SU-DHL-6 (cell line): Measurements from ENCODE around the gene HORMAD2.

Source experiments
- H2AFZ ChIP-seq: fragments of 200-600 bp; sonication (generic); 2 replicates; pipeline ENCODE4 v1.6.1; 2014; ENCODE audit warnings: low read depth, mild to moderate bottlenecking, moderate library complexity, mixed read lengths, antibody characterized with exemption, low read length; ENCODE audit not compliant: severe bottlenecking
- H3F3A ChIP-seq: fragments of 200-600 bp; shearing (Covaris generic); 2 replicates; pipeline ENCODE4 v1.6.0; 2016; ENCODE audit warnings: antibody characterized with exemption, mild to moderate bottlenecking; ENCODE audit not compliant: insufficient read depth
- H3K27ac ChIP-seq: fragments of 200-600 bp; sonication (generic); 2 replicates; pipeline ENCODE4 v1.5.1; 2016; ENCODE audit warnings: low read depth, mild to moderate bottlenecking, low read length, moderate library complexity, mixed read lengths
- H3K27me3 ChIP-seq: fragments of 200-600 bp; sonication (generic), shearing (Covaris generic); 2 replicates; pipeline ENCODE4 v1.6.0; 2014; ENCODE audit warnings: mild to moderate bottlenecking, low read length
- H3K36me3 ChIP-seq: fragments of 200-600 bp; sonication (generic); 2 replicates; pipeline ENCODE4 v1.6.1; 2014; ENCODE audit warnings: mild to moderate bottlenecking, low read length, mixed read lengths
- H3K4me2 ChIP-seq: fragments of 300-600, 200-600 bp; shearing (Covaris generic), sonication (generic); 2 replicates; pipeline ENCODE4 v1.6.0; 2014; ENCODE audit warnings: low read length, low read depth, mild to moderate bottlenecking; ENCODE audit not compliant: poor library complexity, severe bottlenecking
- H3K4me3 ChIP-seq: fragments of 200-600 bp; sonication (generic); 2 replicates; pipeline ENCODE4 v1.5.1; 2014; ENCODE audit warnings: antibody characterized with exemption, low read length, mild to moderate bottlenecking, mixed read lengths; ENCODE audit not compliant: insufficient read depth, poor library complexity, severe bottlenecking
- H3K79me2 ChIP-seq: fragments of 200-600 bp; sonication (generic); 2 replicates; pipeline ENCODE4 v1.6.1; 2014; ENCODE audit warnings: mild to moderate bottlenecking, low read length, moderate library complexity; ENCODE audit not compliant: insufficient read depth
- H3K9ac ChIP-seq: fragments of 200-600 bp; sonication (generic); 2 replicates; pipeline ENCODE4 v1.7.0; 2014; ENCODE audit warnings: mild to moderate bottlenecking, low read length
- H3K9me2 ChIP-seq: fragments of 200-600 bp; sonication (generic); replicated peaks from 2 replicates; pipeline ENCODE4 v1.6.1; 2014; ENCODE audit warnings: low read length; ENCODE audit not compliant: insufficient read depth
- H3K9me3 ChIP-seq: fragments of 200-600 bp; sonication (generic); 2 replicates; pipeline ENCODE4 v1.6.1; 2014; ENCODE audit warnings: low read length, mixed read lengths; ENCODE audit not compliant: insufficient read depth
- H4K20me1 ChIP-seq: fragments of 200-600 bp; sonication (generic); 2 replicates; pipeline ENCODE4 v1.6.1; 2014; ENCODE audit warnings: low read depth, mild to moderate bottlenecking, antibody characterized with exemption, low read length, moderate library complexity, mixed read lengths
- CTCF ChIP-seq: fragments of 200-600 bp; sonication (generic); IDR thresholded peaks from one replicate; pipeline ENCODE4 v1.5.1; 2017; ENCODE audit warnings: antibody characterized with exemption, mild to moderate bottlenecking, low read length, moderate library complexity; ENCODE audit not compliant: insufficient read depth, poor library complexity, severe bottlenecking
- EZH2phosphoT487 ChIP-seq: fragments of 200-600 bp; sonication (generic), shearing (Covaris generic); conservative IDR thresholded peaks from 2 replicates; pipeline ENCODE4 v1.6.1; 2018; ENCODE audit warnings: mild to moderate bottlenecking, antibody characterized with exemption, low read length, moderate library complexity, mixed read lengths

HORMAD2 gene

GRCh38 chr22:30185549-30185948 lies 105.3 kb downstream of the HORMAD2 start:
- H3K36me3 ChIP-seq: no peaks in the 10 kb centered on the region
- no peaks in the 10 kb centered on the region for H3K79me2 ChIP-seq
- H3K27me3 ChIP-seq: no peaks in the 10 kb centered on the region
- no peak overlapping the region for H3K4me2 ChIP-seq
- H3K9me2 ChIP-seq: no peaks in the 10 kb centered on the region
- H3F3A ChIP-seq: no peaks in the 10 kb centered on the region
- H3K27ac ChIP-seq: no peak overlapping the region
- no peaks in the 10 kb centered on the region for H3K9me3 ChIP-seq
- TF ChIP-seq CTCF (no peak), EZH2phosphoT487 (no peak)
- no peak overlapping the region for H3K4me3 ChIP-seq
- H2AFZ ChIP-seq: no peak overlapping the region
- H4K20me1 ChIP-seq: no peaks in the 10 kb centered on the region
- H3K9ac ChIP-seq: no peak overlapping the region

GRCh38 chr22:30186041-30186440 lies 105.8 kb downstream of the HORMAD2 start:
- H3K9me2 ChIP-seq: no peaks in the 10 kb centered on the region
- no peaks in the 10 kb centered on the region for H3K27me3 ChIP-seq
- TF ChIP-seq EZH2phosphoT487 (no peak), CTCF (no peak)
- no peak overlapping the region for H3K4me2 ChIP-seq
- H4K20me1 ChIP-seq: no peaks in the 10 kb centered on the region
- no peaks in the 10 kb centered on the region for H3K9me3 ChIP-seq
- H2AFZ ChIP-seq: no peak overlapping the region
- no peaks in the 10 kb centered on the region for H3F3A ChIP-seq
- H3K27ac ChIP-seq: no peak overlapping the region
- H3K79me2 ChIP-seq: no peaks in the 10 kb centered on the region
- H3K9ac ChIP-seq: no peak overlapping the region
- H3K4me3 ChIP-seq: no peak overlapping the region
- H3K36me3 ChIP-seq: no peaks in the 10 kb centered on the region

- Histone ChIP-seq H3K9me3 (no peaks in the 10 kb centered on the region), H3K4me3 (no peak overlapping the region), H3K4me2 (no peak overlapping the region), H3F3A (no peaks in the 10 kb centered on the region), H3K27me3 (no peaks in the 10 kb centered on the region), H3K79me2 (no peaks in the 10 kb centered on the region), H3K36me3 (no peaks in the 10 kb centered on the region), H3K27ac (no peak overlapping the region), H4K20me1 (no peaks in the 10 kb centered on the region), H3K9ac (no peak overlapping the region), H3K9me2 (no peaks in the 10 kb centered on the region), H2AFZ (no peak overlapping the region)
- TF ChIP-seq EZH2phosphoT487 (no peak), CTCF (no peak)
Measured at GRCh38 chr22:30186510-30186909, 106.2 kb downstream of the HORMAD2 start.
